K562 (cell line): ENCODE results near the gene TEAD4. TPM values are rescaled to one million over a fixed set of nuclear protein-coding genes. Genes with fewer than 3 reads are reported as not detected.

Source experiments
- BHLHE40 ChIP-seq: IDR thresholded peaks from 2 replicates; pipeline ENCODE4 v1.6.1; 2011; ENCODE audit warnings: low read length, improper control_type of control experiment
- CEBPB ChIP-seq: fragments of 450-650 bp; IDR thresholded peaks from 2 replicates; pipeline ENCODE4 v1.6.1; 2016; ENCODE audit warnings: missing genetic modification characterization, missing compliant biosample characterization
- CREB5 ChIP-seq: fragments of 250-450 bp; sonication (Bioruptor Pico); IDR thresholded peaks from 2 replicates; pipeline ENCODE4 v1.5.0; 2020; ENCODE audit warnings: mild to moderate bottlenecking
- GATA2 ChIP-seq: sonication (generic); formaldehyde crosslinking; IDR thresholded peaks from 2 replicates; pipeline ENCODE4 v1.4.0; 2020; ENCODE audit warnings: mild to moderate bottlenecking, missing genetic modification reagents
- HMG20B ChIP-seq: fragments of 250-450 bp; sonication (Bioruptor Pico); IDR thresholded peaks from 2 replicates; pipeline ENCODE4 v1.5.0; 2021; ENCODE audit warnings: mild to moderate bottlenecking
- MECOM ChIP-seq: fragments of 250-450 bp; sonication (Bioruptor Pico); IDR thresholded peaks from 2 replicates; pipeline ENCODE4 v1.8.0; 2022; ENCODE audit warnings: inconsistent platforms
- NCOR1 ChIP-seq: fragments of 450-650 bp; IDR thresholded peaks from 2 replicates; pipeline ENCODE4 v1.6.1; 2016; ENCODE audit warnings: mild to moderate bottlenecking, moderate library complexity
- NFE2 ChIP-seq: IDR thresholded peaks from 2 replicates; pipeline ENCODE4 v1.6.1; 2014; ENCODE audit warnings: antibody characterized with exemption, low read depth
- NR2C2 ChIP-seq, 2 experiments: fragments of 200-800 bp in 1 of 2; sonication (Bioruptor generic) in 1 of 2; sonication (generic) in 1 of 2; formaldehyde crosslinking in 1 of 2; IDR thresholded peaks; 2 replicates each; pipeline versions ENCODE4 v1.6.1 to v1.8.0; 2016 to 2022; ENCODE audit warnings: mild to moderate bottlenecking in 1 of 2, missing compliant biosample characterization in 1 of 2, missing genetic modification characterization in 1 of 2, missing genetic modification reagents in 1 of 2
- RNF2 ChIP-seq: sonication (generic); IDR thresholded peaks from 2 replicates; pipeline ENCODE4 v1.6.1; 2016
- TCFL5 ChIP-seq: fragments of 250-450 bp; sonication (Bioruptor Pico); conservative IDR thresholded peaks from 2 replicates; pipeline ENCODE4 v1.6.1; 2021; ENCODE audit warnings: mild to moderate bottlenecking, moderate library complexity, matching md5 sums
- TFAP4 ChIP-seq: sonication (generic); formaldehyde crosslinking; IDR thresholded peaks from 2 replicates; pipeline ENCODE4 v1.8.0; 2022; ENCODE audit warnings: missing genetic modification reagents, mild to moderate bottlenecking, moderate library complexity, borderline replicate concordance
- ZBTB11 ChIP-seq, 3 experiments: fragments of 200-800 bp in 1 of 3; fragments of 250-450 bp in 1 of 3; fragments of 450-650 bp in 1 of 3; sonication (Bioruptor Pico) in 1 of 3; sonication (Bioruptor generic) in 1 of 3; formaldehyde crosslinking in 1 of 3; IDR thresholded peaks; 2 replicates each; pipeline versions ENCODE4 v1.6.1 to v1.8.0; 2016 to 2022; ENCODE audit warnings: mild to moderate bottlenecking in 2 of 3, missing genetic modification characterization in 2 of 3, missing compliant biosample characterization in 1 of 3, moderate library complexity in 1 of 3
- ZKSCAN1 ChIP-seq: fragments of 150-350 bp; IDR thresholded peaks from 2 replicates; pipeline ENCODE4 v1.6.1; 2016; ENCODE audit warnings: low read depth, low read length
- ZNF165 ChIP-seq: fragments of 250-450 bp; sonication (Bioruptor Pico); IDR thresholded peaks from 2 replicates; pipeline ENCODE4 v1.4.0; 2020; ENCODE audit warnings: borderline replicate concordance
- ZNF253 ChIP-seq: fragments of 250-450 bp; sonication (Bioruptor Pico); conservative IDR thresholded peaks from 2 replicates; pipeline ENCODE4 v1.6.1; 2021; ENCODE audit warnings: mild to moderate bottlenecking
- polyA plus RNA-seq, 8 experiments: library from polyadenylated mRNA; depleted of rRNA in 4 of 8; stranded (reverse) in 5 of 8; unstranded in 3 of 8; fragments of >200 nt; fragmentation: Nextera tagmentation in 2 of 8; fragmentation: Illumina TruSeq in 1 of 8; extraction: Ambion mirVana in 2 of 8; extraction: Trizol in 1 of 8; gene quantifications; 2 replicates each; pipeline versions ENCODE4 v1.2.1 to v1.2.3, GENCODE V29; 2011 to 2014; ENCODE audit warnings: inconsistent platforms in 1 of 8, missing spikeins in 1 of 8
- total RNA-seq, 7 experiments: library from RNA; depleted of rRNA in 6 of 7; stranded (reverse); fragments of >200 nt in 6 of 7; fragmentation: Illumina TruSeq in 2 of 7; extraction: Trizol in 2 of 7; gene quantifications; 2 replicates each; pipeline versions ENCODE4 v1.2.1 to v1.2.3, GENCODE V29; 2011 to 2021; ENCODE audit warnings: low replicate concordance in 1 of 7

The TEAD4 gene
- total and polyA plus RNA-seq, 9 of the 15 experiments (the other 6 are each of a cell fraction or from before 2014, with no cell fraction given) = 0.82 to 40.0 (median 17.0) TPM

GRCh38 chr12:2999265-2999841 lies 40.2 kb downstream of the TEAD4 start (continued):
- no peak for TF ChIP-seq ZBTB11 (CRISPR knock-in tag; IDR thresholded peaks at IDR 0.05)
- no peak for TF ChIP-seq MECOM (CRISPR knock-in tag)
- TF ChIP-seq CEBPB = no peak
- no peak for TF ChIP-seq HMG20B (CRISPR knock-in tag)
- no peak for TF ChIP-seq TFAP4
- no peak for TF ChIP-seq BHLHE40
- TF ChIP-seq NFE2 = peak; percentile 72
- no peak for TF ChIP-seq TCFL5 (CRISPR knock-in tag)
- no peak for TF ChIP-seq ZKSCAN1
- TF ChIP-seq RNF2 = no peak
- peak; percentile 5; the same call in 1 of the 2 replicates for TF ChIP-seq NCOR1
- 0 out of 2 replicates have a peak, but pooled peaks have one; percentile 9 for TF ChIP-seq GATA2 (CRISPR knock-in tag)
- no peak for TF ChIP-seq ZNF165 (CRISPR knock-in tag)
- no peak for TF ChIP-seq CREB5 (CRISPR knock-in tag)
- TF ChIP-seq ZNF253 (CRISPR knock-in tag) = no peak
- no peak for TF ChIP-seq NR2C2 (CRISPR knock-in tag; IDR thresholded peaks at IDR 0.05)
- TF ChIP-seq NR2C2 (tag; IDR thresholded peaks at IDR 0.05) = no peak
